PFSK-1 (cell line): Measurements from ENCODE around the gene GLTP.

Source experiments
- POLR2AphosphoS5 ChIP-seq: IDR thresholded peaks from 2 replicates; pipeline ENCODE4 v1.6.1; 2012; ENCODE audit warnings: low read depth, mild to moderate bottlenecking, control low read depth, low read length, moderate library complexity
- TF ChIP-seq, protein P1 (sequence below), 2 experiments: IDR thresholded peaks; 2 replicates each; pipeline versions ENCODE4 v1.6.1 to v1.8.0; 2011 to 2012; ENCODE audit warnings: low read depth in 2 of 2, low read length in 2 of 2, control low read depth in 1 of 2, inconsistent platforms in 1 of 2, mild to moderate bottlenecking in 1 of 2, moderate library complexity in 1 of 2; ENCODE audit not compliant: insufficient read depth in 1 of 2

DNA sequence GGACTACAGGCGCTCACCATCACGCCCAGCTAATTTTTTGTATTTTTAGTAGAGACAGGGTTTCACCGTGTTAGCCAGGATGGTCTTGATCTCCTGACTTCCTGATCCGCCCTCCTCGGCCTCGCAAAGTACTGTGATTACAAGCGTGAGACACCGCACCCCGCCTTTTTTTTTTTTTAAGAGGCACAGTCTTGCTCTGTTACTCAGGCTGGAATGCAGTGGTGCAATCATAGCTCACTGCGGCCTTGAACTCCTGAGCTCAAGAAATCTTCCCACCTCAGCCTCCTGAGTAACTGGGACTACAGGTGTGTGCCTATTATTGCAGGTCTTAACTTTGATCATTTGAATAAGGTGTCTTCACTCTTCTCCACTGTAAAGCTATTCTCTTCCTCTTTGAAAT is 5.3 kb upstream of the GLTP start:
- TF ChIP-seq, protein P1, sequence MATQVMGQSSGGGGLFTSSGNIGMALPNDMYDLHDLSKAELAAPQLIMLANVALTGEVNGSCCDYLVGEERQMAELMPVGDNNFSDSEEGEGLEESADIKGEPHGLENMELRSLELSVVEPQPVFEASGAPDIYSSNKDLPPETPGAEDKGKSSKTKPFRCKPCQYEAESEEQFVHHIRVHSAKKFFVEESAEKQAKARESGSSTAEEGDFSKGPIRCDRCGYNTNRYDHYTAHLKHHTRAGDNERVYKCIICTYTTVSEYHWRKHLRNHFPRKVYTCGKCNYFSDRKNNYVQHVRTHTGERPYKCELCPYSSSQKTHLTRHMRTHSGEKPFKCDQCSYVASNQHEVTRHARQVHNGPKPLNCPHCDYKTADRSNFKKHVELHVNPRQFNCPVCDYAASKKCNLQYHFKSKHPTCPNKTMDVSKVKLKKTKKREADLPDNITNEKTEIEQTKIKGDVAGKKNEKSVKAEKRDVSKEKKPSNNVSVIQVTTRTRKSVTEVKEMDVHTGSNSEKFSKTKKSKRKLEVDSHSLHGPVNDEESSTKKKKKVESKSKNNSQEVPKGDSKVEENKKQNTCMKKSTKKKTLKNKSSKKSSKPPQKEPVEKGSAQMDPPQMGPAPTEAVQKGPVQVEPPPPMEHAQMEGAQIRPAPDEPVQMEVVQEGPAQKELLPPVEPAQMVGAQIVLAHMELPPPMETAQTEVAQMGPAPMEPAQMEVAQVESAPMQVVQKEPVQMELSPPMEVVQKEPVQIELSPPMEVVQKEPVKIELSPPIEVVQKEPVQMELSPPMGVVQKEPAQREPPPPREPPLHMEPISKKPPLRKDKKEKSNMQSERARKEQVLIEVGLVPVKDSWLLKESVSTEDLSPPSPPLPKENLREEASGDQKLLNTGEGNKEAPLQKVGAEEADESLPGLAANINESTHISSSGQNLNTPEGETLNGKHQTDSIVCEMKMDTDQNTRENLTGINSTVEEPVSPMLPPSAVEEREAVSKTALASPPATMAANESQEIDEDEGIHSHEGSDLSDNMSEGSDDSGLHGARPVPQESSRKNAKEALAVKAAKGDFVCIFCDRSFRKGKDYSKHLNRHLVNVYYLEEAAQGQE (IDR thresholded peaks at IDR 0.05; ENCODE audit: insufficient read depth in 1 of 2, low read depth in 2 of 2, low read length in 2 of 2): no peak
- no peak for TF ChIP-seq POLR2AphosphoS5
